Neuronal stem cell (in vitro differentiated cells): ENCODE measurements around the gene ATG9A.

Source experiments
- DNase-seq: peaks from one replicate; pipeline ENCODE4 v3.0.0-alpha.2; 2013; ENCODE audit warnings: low spot score
- H2AFZ ChIP-seq: one replicate; pipeline ENCODE4 v1.6.1; 2013; ENCODE audit warnings: mild to moderate bottlenecking, low read length, inconsistent platforms
- H2AK5ac ChIP-seq: 2 replicates; pipeline ENCODE4 v1.6.1; 2013; ENCODE audit warnings: low read depth, mild to moderate bottlenecking, inconsistent platforms, low read length, moderate library complexity, mixed read lengths
- H2BK120ac ChIP-seq: 2 replicates; pipeline ENCODE4 v1.6.1; 2013; ENCODE audit warnings: low read depth, mild to moderate bottlenecking, inconsistent platforms, low read length, moderate library complexity, mixed read lengths
- H2BK12ac ChIP-seq: one replicate; pipeline ENCODE4 v1.6.1; 2013; ENCODE audit warnings: low read length, inconsistent platforms
- H2BK15ac ChIP-seq: 2 replicates; pipeline ENCODE4 v1.6.1; 2013; ENCODE audit warnings: mild to moderate bottlenecking, low read length, inconsistent platforms, mixed read lengths
- H2BK5ac ChIP-seq: one replicate; pipeline ENCODE4 v1.6.1; 2013; ENCODE audit warnings: inconsistent platforms, mild to moderate bottlenecking, low read length, moderate library complexity
- H3K14ac ChIP-seq: one replicate; pipeline ENCODE4 v1.6.1; 2013; ENCODE audit warnings: low read length, inconsistent platforms
- H3K18ac ChIP-seq: 2 replicates; pipeline ENCODE4 v1.6.1; 2013; ENCODE audit warnings: low read length, inconsistent platforms
- H3K23ac ChIP-seq: 2 replicates; pipeline ENCODE4 v1.6.1; 2013; ENCODE audit warnings: low read depth, mild to moderate bottlenecking, mixed read lengths, low read length, inconsistent platforms; ENCODE audit not compliant: poor library complexity
- H3K27ac ChIP-seq: replicated peaks from 3 replicates; pipeline ENCODE4 v1.5.1; 2013; ENCODE audit warnings: low read length, inconsistent platforms
- H3K27me3 ChIP-seq, 3 experiments: 2 replicates each; pipeline ENCODE4 v1.6.1; 2013; ENCODE audit warnings: low read length in 3 of 3, mild to moderate bottlenecking in 2 of 3, inconsistent platforms in 1 of 3, low read depth in 1 of 3, mixed read lengths in 1 of 3, moderate library complexity in 1 of 3; ENCODE audit not compliant: control insufficient read depth in 3 of 3, insufficient read depth in 3 of 3
- H3K36me3 ChIP-seq, 2 donors: replicated peaks in 1 of 2; 2 replicates each; pipeline ENCODE4 v1.6.1; 2013; ENCODE audit warnings: low read length in 2 of 2; ENCODE audit not compliant: control insufficient read depth in 2 of 2, insufficient read depth in 2 of 2
- H3K4ac ChIP-seq: 2 replicates; pipeline ENCODE4 v1.6.1; 2013; ENCODE audit warnings: inconsistent platforms, mild to moderate bottlenecking, low read length, moderate library complexity
- H3K4me1 ChIP-seq, 2 donors: 1 replicate in 1 of 2; 2 replicates in 1 of 2; pipeline ENCODE4 v1.6.1; 2013; ENCODE audit warnings: low read length in 2 of 2, low read depth in 1 of 2; ENCODE audit not compliant: control insufficient read depth in 2 of 2, insufficient read depth in 1 of 2
- H3K4me2 ChIP-seq: one replicate; pipeline ENCODE4 v1.6.1; 2013; ENCODE audit warnings: mild to moderate bottlenecking, low read length, inconsistent platforms; ENCODE audit not compliant: insufficient read depth, poor library complexity, severe bottlenecking
- H3K4me3 ChIP-seq, 2 donors: 2 replicates each; pipeline ENCODE4 v1.5.1; 2013; ENCODE audit warnings: low read length in 2 of 2, mild to moderate bottlenecking in 2 of 2, inconsistent platforms in 1 of 2, moderate library complexity in 1 of 2
- H3K79me1 ChIP-seq: one replicate; pipeline ENCODE4 v1.6.1; 2013; ENCODE audit warnings: low read depth, mild to moderate bottlenecking, inconsistent platforms, low read length, moderate library complexity
- H3K9ac ChIP-seq: one replicate; pipeline ENCODE4 v1.6.1; 2013; ENCODE audit warnings: mild to moderate bottlenecking, low read depth, low read length, inconsistent platforms; ENCODE audit not compliant: poor library complexity
- H3K9me3 ChIP-seq, 2 donors: replicated peaks in 1 of 2; 2 replicates each; pipeline versions ENCODE3 to v1.6.1; 2013; ENCODE audit warnings: low read length in 2 of 2, mild to moderate bottlenecking in 2 of 2, inconsistent platforms in 1 of 2, low read depth in 1 of 2, mixed read lengths in 1 of 2, moderate library complexity in 1 of 2; ENCODE audit not compliant: control insufficient read depth in 2 of 2, insufficient read depth in 1 of 2
- H4K8ac ChIP-seq: one replicate; pipeline ENCODE4 v1.6.1; 2013; ENCODE audit warnings: low read depth, mild to moderate bottlenecking, inconsistent platforms, low read length, moderate library complexity
- H4K91ac ChIP-seq: one replicate; pipeline ENCODE4 v1.6.1; 2013; ENCODE audit warnings: low read length, low read depth, mild to moderate bottlenecking, inconsistent platforms; ENCODE audit not compliant: poor library complexity
- WGBS, 2 donors: extraction: QIAGEN DNeasy Blood & Tissue Kit; methylation state at CpG; one replicate each; pipeline ENCODE4 v1.1.7; 2013; ENCODE audit warnings: missing lambda C conversion rate in 2 of 2, mixed read lengths in 1 of 2; ENCODE audit not compliant: insufficient read length in 2 of 2, insufficient replicate concordance in 1 of 2; ENCODE audit errors: extremely low coverage in 2 of 2; 5-methylcytosine and 5-hydroxymethylcytosine counted together

Gene ATG9A

DNA sequence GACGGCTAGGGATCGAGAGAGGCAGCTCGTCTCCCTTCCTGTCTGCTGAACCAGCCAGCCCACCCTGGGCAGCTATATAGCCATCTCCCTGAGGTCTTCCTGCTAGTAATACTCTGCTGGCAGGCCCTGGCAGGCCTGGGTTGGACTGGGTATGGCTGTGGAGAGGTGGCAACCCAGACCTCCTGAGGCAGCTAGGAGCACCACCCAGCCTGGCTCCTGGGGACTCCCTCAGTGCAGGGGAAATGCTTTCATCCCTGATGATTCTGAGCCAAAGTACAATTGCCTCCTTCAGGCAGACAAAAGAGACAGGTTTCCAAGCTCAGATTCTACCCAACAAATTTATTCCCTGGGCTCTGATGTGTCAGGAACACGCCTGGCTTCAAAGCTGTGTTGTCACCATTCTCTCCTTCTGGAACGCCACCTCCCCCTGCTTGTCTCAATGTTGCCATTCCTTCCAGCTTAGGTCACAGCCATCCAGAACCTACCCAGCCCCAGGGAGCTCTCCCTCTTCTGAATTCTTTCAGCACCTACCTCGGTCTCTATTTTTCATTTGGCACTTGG, 45.0 kb upstream of the ATG9A start:
- WGBS, 2 donors, result no CpG with 5 or more reads among the region's 6 CpGs
- H3K4me2 ChIP-seq, result no peak overlapping the region
- no peaks in the 10 kb centered on the region for H3K9me3 ChIP-seq
- H3K36me3 ChIP-seq, result no peaks in the 10 kb centered on the region
- no peak overlapping the region for H4K91ac ChIP-seq
- H2BK15ac ChIP-seq, result no peak overlapping the region
- H2BK5ac ChIP-seq, result no peak overlapping the region
- H3K27ac ChIP-seq, result no peak overlapping the region
- no peak for DNase-seq
- peak overlapping the region; percentile 3 for H2AFZ ChIP-seq
- peak overlapping the region; percentile 3 for H3K23ac ChIP-seq
- peak overlapping the region; percentile 38 for H3K18ac ChIP-seq
- H3K27me3 ChIP-seq, result peaks cover 0 to 37% (median 3%) of the 10 kb centered on the region in 3 experiments
- peaks cover 3% of the 10 kb centered on the region for H3K79me1 ChIP-seq
- peaks cover 15 to 20% of the 10 kb centered on the region in 2 donors for H3K4me1 ChIP-seq
- H3K14ac ChIP-seq, result no peak overlapping the region
- no peak overlapping the region for H3K9ac ChIP-seq
- H2BK12ac ChIP-seq, result no peak overlapping the region
- H2AK5ac ChIP-seq, result no peak overlapping the region
- no peak overlapping the region for H4K8ac ChIP-seq
- no peak overlapping the region for H3K4me3 ChIP-seq
- H2BK120ac ChIP-seq, result no peak overlapping the region
- H3K4ac ChIP-seq, result no peak overlapping the region

DNA sequence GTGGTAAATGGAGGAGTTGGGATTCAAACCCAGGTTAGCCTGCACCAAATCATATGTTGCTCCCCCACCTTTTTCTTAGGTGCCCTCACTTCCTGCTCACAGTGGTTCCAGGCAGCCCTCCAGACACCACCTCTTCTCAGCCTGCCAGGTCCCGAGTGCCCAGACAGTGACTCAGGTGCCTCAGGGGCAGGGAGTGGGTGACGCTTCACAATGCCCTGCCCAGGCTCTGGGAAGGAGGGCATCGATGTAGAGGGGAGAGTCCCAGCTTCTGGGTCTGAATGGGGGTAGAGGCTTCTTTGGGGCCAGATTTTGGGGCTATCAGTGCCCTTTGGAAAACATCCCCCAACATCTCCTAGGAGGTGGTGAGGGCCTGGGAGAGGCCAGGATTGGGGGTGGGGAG, 44.5 kb upstream of the ATG9A start:
- peak overlapping the region; percentile 65 for H3K18ac ChIP-seq
- H3K79me1 ChIP-seq, result peaks cover 3% of the 10 kb centered on the region
- peak overlapping the region; percentile 14 for H2BK12ac ChIP-seq
- H3K4ac ChIP-seq, result no peak overlapping the region
- H3K9me3 ChIP-seq, result no peaks in the 10 kb centered on the region
- no peak overlapping the region for H2BK5ac ChIP-seq
- H2BK15ac ChIP-seq, result peak overlapping the region; percentile 65
- H2BK120ac ChIP-seq, result no peak overlapping the region
- H3K36me3 ChIP-seq, result no peaks in the 10 kb centered on the region
- no peak for DNase-seq
- no peak overlapping the region for H3K27ac ChIP-seq
- peaks cover 0 to 42% (median 5%) of the 10 kb centered on the region in 3 experiments for H3K27me3 ChIP-seq
- H3K14ac ChIP-seq, result no peak overlapping the region
- no peak overlapping the region for H3K4me2 ChIP-seq
- H3K9ac ChIP-seq, result no peak overlapping the region
- H3K4me1 ChIP-seq, result peaks cover 15 to 20% of the 10 kb centered on the region in 2 donors
- no peak overlapping the region for H2AK5ac ChIP-seq
- peak overlapping the region; percentile 3 for H3K23ac ChIP-seq
- no peak overlapping the region for H2AFZ ChIP-seq
- H4K8ac ChIP-seq, result no peak overlapping the region
- no peak overlapping the region for H3K4me3 ChIP-seq
- no peak overlapping the region for H4K91ac ChIP-seq
- no CpG with 5 or more reads among the region's 3 CpGs for WGBS, 2 donors

DNA sequence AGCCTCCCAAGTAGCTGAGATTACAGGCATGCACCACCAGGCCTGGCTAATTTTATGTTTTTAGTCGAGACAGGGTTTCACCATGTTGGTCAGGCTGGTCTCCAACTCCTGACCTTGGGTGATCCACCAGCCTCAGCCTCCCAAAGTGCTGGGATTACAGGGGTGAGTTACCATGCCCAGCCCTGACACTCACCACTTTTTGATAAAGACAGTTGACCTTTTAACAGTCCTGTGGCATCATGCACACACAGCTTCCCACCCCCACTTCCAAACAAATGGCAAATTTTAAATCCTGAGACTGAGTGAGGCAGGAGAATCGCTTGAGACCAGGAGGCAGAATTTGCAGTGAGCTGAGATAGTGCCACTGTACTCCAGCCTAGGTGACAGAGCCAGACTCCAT, 43.6 kb upstream of the ATG9A start:
- no peak overlapping the region for H2BK12ac ChIP-seq
- no peaks in the 10 kb centered on the region for H3K9me3 ChIP-seq
- no peak overlapping the region for H3K23ac ChIP-seq
- H3K18ac ChIP-seq, result no peak overlapping the region
- no peak overlapping the region for H3K27ac ChIP-seq
- H3K36me3 ChIP-seq, result no peaks in the 10 kb centered on the region
- H2BK15ac ChIP-seq, result no peak overlapping the region
- H3K4ac ChIP-seq, result no peak overlapping the region
- H3K4me3 ChIP-seq, result no peak overlapping the region
- H4K91ac ChIP-seq, result no peak overlapping the region
- H3K27me3 ChIP-seq, result peaks cover 0 to 45% (median 5%) of the 10 kb centered on the region in 3 experiments
- H3K4me1 ChIP-seq, result peaks cover 8 to 11% of the 10 kb centered on the region in 2 donors
- H2AFZ ChIP-seq, result no peak overlapping the region
- no peak overlapping the region for H2BK120ac ChIP-seq
- no peak overlapping the region for H2BK5ac ChIP-seq
- no CpG with 5 or more reads among the region's 2 CpGs for WGBS, 2 donors
- peaks cover 3% of the 10 kb centered on the region for H3K79me1 ChIP-seq
- H3K9ac ChIP-seq, result no peak overlapping the region
- H2AK5ac ChIP-seq, result no peak overlapping the region
- H3K4me2 ChIP-seq, result no peak overlapping the region
- DNase-seq, result no peak
- H4K8ac ChIP-seq, result peak overlapping the region; percentile 31
- H3K14ac ChIP-seq, result no peak overlapping the region

DNA sequence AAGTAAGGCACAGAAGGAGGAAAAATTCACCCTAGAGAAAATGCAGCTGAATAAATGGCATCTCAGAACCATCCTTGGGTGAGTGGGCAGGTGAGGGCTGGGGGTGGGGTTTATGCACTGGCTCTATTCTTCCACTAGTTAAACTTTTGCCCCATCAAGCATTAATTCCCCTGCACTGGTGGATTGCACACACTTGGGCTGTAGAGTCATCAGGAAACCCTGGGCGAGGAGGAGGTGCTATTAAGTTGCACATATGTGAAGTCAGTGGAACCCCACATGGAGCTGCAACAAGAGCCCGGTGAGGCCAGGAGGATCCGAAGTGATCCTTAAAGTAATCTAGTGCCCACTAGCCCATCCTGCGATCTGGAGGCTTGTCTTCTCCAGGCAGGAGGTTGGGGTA, 42.9 kb upstream of the ATG9A start:
- Histone ChIP-seq H3K4ac (no peak overlapping the region), H3K36me3 (no peaks in the 10 kb centered on the region), H3K14ac (no peak overlapping the region), H3K9me3 (no peaks in the 10 kb centered on the region), H3K23ac (no peak overlapping the region), H3K9ac (no peak overlapping the region), H4K91ac (no peak overlapping the region), H3K4me2 (no peak overlapping the region), H3K27ac (no peak overlapping the region), H2BK12ac (no peak overlapping the region), H3K27me3 (peaks cover 0 to 46% (median 2%) of the 10 kb centered on the region in 3 experiments), H2BK15ac (no peak overlapping the region), H2BK120ac (no peak overlapping the region), H2AK5ac (no peak overlapping the region), H3K79me1 (peaks cover 3% of the 10 kb centered on the region), H3K4me1 (peaks cover 3 to 8% of the 10 kb centered on the region in 2 donors), H3K18ac (no peak overlapping the region), H2AFZ (no peak overlapping the region), H3K4me3 (no peak overlapping the region), H4K8ac (no peak overlapping the region), H2BK5ac (no peak overlapping the region)
- DNase-seq, result no peak
- no CpG with 5 or more reads among the region's 4 CpGs for WGBS, 2 donors
